Vagina (tissue), 2 donors: Measurements from ENCODE around the gene ZBTB20. TPM values are rescaled to one million over a fixed set of nuclear protein-coding genes. Genes with fewer than 3 reads are reported as not detected.

Experiments used
- DNase-seq, 2 donors: peaks; one replicate each; pipeline ENCODE4 v3.0.0-alpha.2; 2017; ENCODE audit errors: extremely low spot score in 2 of 2
- H3K27ac ChIP-seq: fragments of 200-600 bp; sonication (generic); one replicate; pipeline ENCODE4 v1.5.1; 2019
- H3K27me3 ChIP-seq: fragments of 200-600 bp; sonication (generic); one replicate; pipeline ENCODE4 v1.5.1; 2019
- H3K36me3 ChIP-seq, 2 donors: fragments of 200-600 bp; sonication (generic); one replicate each; pipeline ENCODE4 v1.5.1; 2017 to 2019
- H3K4me1 ChIP-seq: fragments of 200-600 bp; sonication (generic); one replicate; pipeline ENCODE4 v1.5.1; 2019
- H3K4me3 ChIP-seq, 2 donors: fragments of 200-600 bp; sonication (generic); 1 replicate in 1 of 2; 2 replicates in 1 of 2; pipeline ENCODE4 v1.5.1; 2016 to 2019
- H3K9me3 ChIP-seq: fragments of 200-600 bp; sonication (generic); one replicate; pipeline ENCODE4 v1.5.1; 2019
- POLR2A ChIP-seq, 2 donors: fragments of 450-650 bp; IDR thresholded peaks; one replicate each; pipeline ENCODE4 v1.6.1; 2017; ENCODE audit warnings: antibody characterized with exemption in 2 of 2, mild to moderate bottlenecking in 2 of 2, moderate library complexity in 2 of 2
- POLR2AphosphoS5 ChIP-seq, 2 donors: sonication (generic); formaldehyde crosslinking; IDR thresholded peaks; one replicate each; pipeline ENCODE4 v1.9.0; 2017; ENCODE audit warnings: antibody characterized with exemption in 2 of 2, mild to moderate bottlenecking in 2 of 2, low read depth in 1 of 2; ENCODE audit not compliant: insufficient read depth in 1 of 2
- intact Hi-C: fragments of 100-400 bp; cut with DNase I; formaldehyde crosslinking; loops from one replicate; pipeline ENCODE4 v1.15.1; 2023
- total RNA-seq: library from RNA; depleted of rRNA; stranded (reverse); fragments of >200 nt; gene quantifications from one replicate; pipeline ENCODE4 v1.2.3, GENCODE V29; 2016
- TF ChIP-seq, protein P1 (sequence below), 3 experiments: fragments of 450-650 bp in 2 of 3; fragments of 200-600 bp in 1 of 3; sonication (generic) in 1 of 3; IDR thresholded peaks; one replicate each; pipeline ENCODE4 v1.5.1; 2017 to 2019; ENCODE audit warnings: antibody characterized with exemption in 3 of 3, mild to moderate bottlenecking in 2 of 3, moderate library complexity in 2 of 3

Gene ZBTB20
- total RNA-seq, 1 donor from 2014 or later = 64.8 TPM

DNA sequence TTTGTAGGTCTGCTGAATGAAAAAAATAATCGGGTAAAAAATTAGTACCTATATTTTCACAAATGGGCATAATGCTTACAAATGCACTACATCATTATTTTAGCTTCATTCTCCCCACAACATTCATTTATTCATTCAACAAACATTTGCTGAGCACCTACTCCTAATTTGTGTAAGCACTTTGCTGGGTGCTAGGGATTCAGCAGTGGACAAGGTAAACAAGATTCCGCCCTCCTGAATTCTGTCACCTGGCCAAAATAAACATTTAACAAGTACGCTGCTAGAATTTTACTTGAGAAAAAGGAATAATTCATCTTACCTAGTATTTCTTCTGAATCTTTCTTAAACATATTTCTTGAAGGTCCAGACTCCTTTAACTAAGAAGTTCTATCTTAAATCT lies 781.2 kb downstream of the ZBTB20 start:
- no peak overlapping the region for H3K4me3 ChIP-seq
- no peak overlapping the region for H3K27ac ChIP-seq
- H3K9me3 ChIP-seq = no peaks in the 10 kb centered on the region
- DNase-seq = no peak
- intact Hi-C loops = no loop called here
- H3K27me3 ChIP-seq = no peaks in the 10 kb centered on the region
- H3K4me1 ChIP-seq = no peaks in the 10 kb centered on the region
- H3K36me3 ChIP-seq = no peaks in the 10 kb centered on the region
- TF ChIP-seq POLR2A (IDR thresholded peaks at IDR 0.05) (no peak), POLR2AphosphoS5 (IDR thresholded peaks at IDR 0.05; ENCODE audit: insufficient read depth in 1 of 2, low read depth in 1 of 2) (no peak)
- TF ChIP-seq, protein P1, sequence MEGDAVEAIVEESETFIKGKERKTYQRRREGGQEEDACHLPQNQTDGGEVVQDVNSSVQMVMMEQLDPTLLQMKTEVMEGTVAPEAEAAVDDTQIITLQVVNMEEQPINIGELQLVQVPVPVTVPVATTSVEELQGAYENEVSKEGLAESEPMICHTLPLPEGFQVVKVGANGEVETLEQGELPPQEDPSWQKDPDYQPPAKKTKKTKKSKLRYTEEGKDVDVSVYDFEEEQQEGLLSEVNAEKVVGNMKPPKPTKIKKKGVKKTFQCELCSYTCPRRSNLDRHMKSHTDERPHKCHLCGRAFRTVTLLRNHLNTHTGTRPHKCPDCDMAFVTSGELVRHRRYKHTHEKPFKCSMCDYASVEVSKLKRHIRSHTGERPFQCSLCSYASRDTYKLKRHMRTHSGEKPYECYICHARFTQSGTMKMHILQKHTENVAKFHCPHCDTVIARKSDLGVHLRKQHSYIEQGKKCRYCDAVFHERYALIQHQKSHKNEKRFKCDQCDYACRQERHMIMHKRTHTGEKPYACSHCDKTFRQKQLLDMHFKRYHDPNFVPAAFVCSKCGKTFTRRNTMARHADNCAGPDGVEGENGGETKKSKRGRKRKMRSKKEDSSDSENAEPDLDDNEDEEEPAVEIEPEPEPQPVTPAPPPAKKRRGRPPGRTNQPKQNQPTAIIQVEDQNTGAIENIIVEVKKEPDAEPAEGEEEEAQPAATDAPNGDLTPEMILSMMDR (IDR thresholded peaks at IDR 0.05) = no peak

DNA sequence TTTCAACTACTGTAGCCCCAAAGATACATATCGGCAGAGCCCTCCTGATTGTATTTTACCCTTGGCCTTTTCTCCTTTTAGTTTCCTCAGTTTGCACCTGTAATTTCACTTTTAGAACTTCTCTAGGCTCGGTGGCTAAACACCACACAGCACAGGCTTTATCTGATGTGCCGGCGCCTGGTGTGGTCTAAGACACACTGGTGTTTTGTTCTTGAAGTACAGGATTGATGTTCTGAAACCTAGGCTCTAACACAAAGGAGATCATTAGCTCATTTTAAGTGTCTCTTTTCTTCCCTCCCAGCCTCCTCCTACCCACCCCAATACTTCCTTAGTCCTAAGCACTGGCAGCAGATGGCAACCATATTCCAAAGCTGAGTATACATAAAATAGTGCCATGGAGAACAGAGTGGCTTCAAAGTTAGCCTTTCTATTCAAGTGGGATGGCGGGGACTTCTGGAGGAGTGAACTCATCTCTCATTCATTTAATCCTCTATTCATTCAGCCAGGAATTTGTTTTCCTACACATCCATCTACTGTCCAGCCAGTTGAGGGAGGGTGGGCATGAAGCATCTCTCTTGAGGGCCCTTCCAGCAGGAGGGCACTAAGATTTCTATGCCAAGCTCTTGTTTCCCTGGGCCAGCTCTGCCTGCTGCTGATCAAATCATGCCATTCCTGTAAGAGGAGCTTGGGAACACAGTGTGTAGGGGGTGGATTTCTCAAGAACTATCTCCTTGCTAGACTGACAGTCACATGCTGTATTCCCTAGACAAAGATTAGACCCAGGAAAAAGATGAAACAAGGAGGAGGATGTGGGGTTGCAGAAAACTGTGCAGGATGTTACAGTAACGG lies 782.1 kb downstream of the ZBTB20 start:
- H3K4me3 ChIP-seq = no peak overlapping the region
- no peak for DNase-seq
- intact Hi-C loops = no loop called here
- H3K27me3 ChIP-seq = no peaks in the 10 kb centered on the region
- H3K36me3 ChIP-seq = no peaks in the 10 kb centered on the region
- no peak overlapping the region for H3K27ac ChIP-seq
- no peaks in the 10 kb centered on the region for H3K4me1 ChIP-seq
- H3K9me3 ChIP-seq = no peaks in the 10 kb centered on the region
- no peak for TF ChIP-seq POLR2A (IDR thresholded peaks at IDR 0.05)
- TF ChIP-seq POLR2AphosphoS5 (IDR thresholded peaks at IDR 0.05; ENCODE audit: insufficient read depth in 1 of 2, low read depth in 1 of 2) = no peak
- TF ChIP-seq, protein P1 (IDR thresholded peaks at IDR 0.05) = no peak

DNA sequence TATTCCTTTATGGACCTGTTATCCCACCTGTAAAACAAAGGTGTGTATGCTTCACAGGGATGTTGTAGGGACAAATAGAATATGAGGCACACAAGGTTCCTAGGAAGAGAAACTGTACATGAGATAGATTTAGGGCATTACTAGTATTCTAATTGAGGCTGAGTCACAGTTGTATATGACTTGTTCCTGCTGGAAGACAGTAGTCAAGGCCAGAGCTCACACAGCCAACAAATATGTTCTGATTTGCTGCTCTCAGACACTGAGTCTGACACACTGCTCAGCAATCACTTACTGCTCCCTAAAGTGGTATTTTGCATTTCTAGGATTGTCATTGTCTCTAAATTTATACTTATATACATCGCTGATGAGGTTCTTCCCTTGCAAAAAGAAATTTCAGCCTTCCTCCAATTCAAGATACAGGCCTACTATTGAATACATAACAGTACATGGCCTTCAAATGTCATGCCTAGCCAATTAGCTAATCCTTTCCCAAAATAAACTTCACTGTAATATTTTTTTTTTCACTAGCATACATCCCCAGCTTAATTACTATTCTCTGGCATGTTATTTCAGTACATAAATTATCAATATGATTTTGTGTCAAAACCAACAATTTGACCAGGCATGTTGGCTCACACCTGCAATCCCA lies 783.4 kb downstream of the ZBTB20 start:
- Histone ChIP-seq H3K36me3 (no peaks in the 10 kb centered on the region), H3K4me3 (no peak overlapping the region), H3K27ac (no peak overlapping the region), H3K9me3 (no peaks in the 10 kb centered on the region), H3K4me1 (no peaks in the 10 kb centered on the region), H3K27me3 (no peaks in the 10 kb centered on the region)
- intact Hi-C loops = no loop called here
- DNase-seq = no peak
- TF ChIP-seq, protein P1 (IDR thresholded peaks at IDR 0.05) = no peak
- no peak for TF ChIP-seq POLR2AphosphoS5 (IDR thresholded peaks at IDR 0.05; ENCODE audit: insufficient read depth in 1 of 2, low read depth in 1 of 2)
- TF ChIP-seq POLR2A (IDR thresholded peaks at IDR 0.05) = no peak

DNA sequence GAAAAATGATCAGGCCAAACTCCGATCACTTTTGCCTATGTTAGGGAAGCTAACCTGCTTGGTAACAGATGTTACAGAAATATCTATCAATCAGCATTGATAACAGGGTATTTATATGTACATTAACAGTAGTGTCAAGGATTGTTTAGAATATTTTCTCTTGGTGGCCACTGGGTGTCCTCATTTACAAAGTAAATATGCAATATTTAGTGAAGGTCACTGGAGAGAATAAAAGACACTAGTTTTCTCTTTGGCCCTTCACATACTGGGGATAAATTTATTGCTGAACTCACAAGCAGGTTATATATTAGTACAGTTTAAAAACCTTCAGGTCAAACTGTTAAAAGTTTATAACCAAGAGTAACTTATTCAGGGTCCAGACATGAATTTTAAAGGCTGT lies 784.3 kb downstream of the ZBTB20 start:
- H3K4me3 ChIP-seq = no peak overlapping the region
- no peaks in the 10 kb centered on the region for H3K9me3 ChIP-seq
- DNase-seq = no peak
- TF ChIP-seq, protein P1 (IDR thresholded peaks at IDR 0.05) = peak in 1 of 3 experiments; percentile 32
- TF ChIP-seq POLR2AphosphoS5 (IDR thresholded peaks at IDR 0.05; ENCODE audit: insufficient read depth in 1 of 2, low read depth in 1 of 2) (no peak), POLR2A (IDR thresholded peaks at IDR 0.05) (no peak)
- no peaks in the 10 kb centered on the region for H3K27me3 ChIP-seq
- H3K4me1 ChIP-seq = no peaks in the 10 kb centered on the region
- intact Hi-C loops = no loop called here
- no peak overlapping the region for H3K27ac ChIP-seq
- H3K36me3 ChIP-seq = no peaks in the 10 kb centered on the region

DNA sequence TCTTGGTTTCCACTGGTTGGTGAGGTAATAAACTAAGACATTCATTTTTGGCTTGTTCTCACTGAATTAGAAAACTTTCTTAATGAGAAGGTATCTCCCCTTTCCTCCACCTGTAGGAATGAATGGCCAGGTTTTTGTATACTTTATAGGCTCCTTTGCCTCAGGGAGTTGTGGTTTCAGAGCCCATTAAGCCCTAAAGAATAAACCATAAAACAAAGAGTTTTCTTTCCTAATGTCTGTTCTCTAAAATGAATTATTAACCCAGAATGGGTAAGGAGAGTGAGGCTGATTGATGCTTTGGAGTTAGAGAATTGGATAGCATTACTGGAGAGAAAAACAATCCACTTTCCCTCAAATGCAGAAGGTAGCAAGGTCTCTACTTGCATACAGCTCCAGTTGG lies 785.7 kb downstream of the ZBTB20 start:
- no peak overlapping the region for H3K4me3 ChIP-seq
- H3K4me1 ChIP-seq = no peaks in the 10 kb centered on the region
- TF ChIP-seq, protein P1 (IDR thresholded peaks at IDR 0.05) = no peak
- TF ChIP-seq POLR2AphosphoS5 (IDR thresholded peaks at IDR 0.05; ENCODE audit: insufficient read depth in 1 of 2, low read depth in 1 of 2) = no peak
- no peak for TF ChIP-seq POLR2A (IDR thresholded peaks at IDR 0.05)
- no peak overlapping the region for H3K27ac ChIP-seq
- DNase-seq = no peak
- no peaks in the 10 kb centered on the region for H3K36me3 ChIP-seq
- no peaks in the 10 kb centered on the region for H3K27me3 ChIP-seq
- H3K9me3 ChIP-seq = no peaks in the 10 kb centered on the region
- intact Hi-C loops = no loop called here
